H9 (cell line): ENCODE measurements around the gene FBLN1. TPM values are rescaled to one million over a fixed set of nuclear protein-coding genes. Genes with fewer than 3 reads are reported as not detected.

Experiments
- DNase-seq: peaks from one replicate; pipeline ENCODE4 v3.0.0-alpha.2; 2017
- H2AFZ ChIP-seq: one replicate; pipeline ENCODE4 v1.6.1; 2013; ENCODE audit warnings: mild to moderate bottlenecking, low read length, control low read depth, moderate library complexity
- H2AK5ac ChIP-seq: 2 replicates; pipeline ENCODE4 v1.6.1; 2013; ENCODE audit warnings: low read length, control low read depth, mixed read lengths; ENCODE audit not compliant: insufficient read length
- H2BK120ac ChIP-seq: one replicate; pipeline ENCODE4 v1.6.1; 2013; ENCODE audit warnings: low read depth, mild to moderate bottlenecking, low read length, control low read depth, inconsistent platforms; ENCODE audit not compliant: poor library complexity, severe bottlenecking
- H2BK12ac ChIP-seq: 2 replicates; pipeline ENCODE4 v1.6.1; 2013; ENCODE audit warnings: low read length, control low read depth, mixed read lengths, low read depth; ENCODE audit not compliant: insufficient read length
- H2BK15ac ChIP-seq: 2 replicates; pipeline ENCODE4 v1.6.1; 2013; ENCODE audit warnings: low read depth, low read length, control low read depth
- H2BK20ac ChIP-seq: one replicate; pipeline ENCODE4 v1.6.1; 2013; ENCODE audit warnings: low read depth, mild to moderate bottlenecking, low read length, control low read depth, inconsistent platforms; ENCODE audit not compliant: poor library complexity, severe bottlenecking
- H2BK5ac ChIP-seq: 2 replicates; pipeline ENCODE4 v1.6.1; 2013; ENCODE audit warnings: low read length, control low read depth, mixed read lengths; ENCODE audit not compliant: insufficient read length
- H3K14ac ChIP-seq: 2 replicates; pipeline ENCODE4 v1.6.1; 2013; ENCODE audit warnings: low read length, control low read depth; ENCODE audit not compliant: insufficient read depth
- H3K18ac ChIP-seq: 2 replicates; pipeline ENCODE4 v1.6.1; 2013; ENCODE audit warnings: low read depth, mild to moderate bottlenecking, mixed read lengths, low read length, control low read depth; ENCODE audit not compliant: insufficient read length
- H3K23ac ChIP-seq: 2 replicates; pipeline ENCODE4 v1.6.1; 2013; ENCODE audit warnings: low read length, control low read depth, mixed read lengths, low read depth; ENCODE audit not compliant: insufficient read length
- H3K23me2 ChIP-seq: 2 replicates; pipeline ENCODE4 v1.6.1; 2013; ENCODE audit warnings: low read depth, mild to moderate bottlenecking, mixed read lengths, low read length, control low read depth; ENCODE audit not compliant: insufficient read length, poor library complexity, severe bottlenecking
- H3K27ac ChIP-seq: 2 replicates; pipeline ENCODE4 v1.5.1; 2013; ENCODE audit warnings: low read length, control low read depth, mixed read lengths, low read depth; ENCODE audit not compliant: insufficient read length
- H3K27me3 ChIP-seq: 2 replicates; pipeline ENCODE4 v1.6.1; 2013; ENCODE audit warnings: low read length, control low read depth, inconsistent platforms; ENCODE audit not compliant: insufficient read depth
- H3K4ac ChIP-seq: 2 replicates; pipeline ENCODE4 v1.6.1; 2013; ENCODE audit warnings: low read depth, mild to moderate bottlenecking, control low read depth, inconsistent platforms, low read length, moderate library complexity
- H3K4me1 ChIP-seq: 2 replicates; pipeline ENCODE4 v1.6.1; 2013; ENCODE audit warnings: low read length, control low read depth, inconsistent platforms; ENCODE audit not compliant: insufficient read depth
- H3K4me2 ChIP-seq: 2 replicates; pipeline ENCODE4 v1.6.1; 2013; ENCODE audit warnings: low read length, control low read depth, mixed read lengths; ENCODE audit not compliant: insufficient read length, insufficient read depth
- H3K56ac ChIP-seq: 2 replicates; pipeline ENCODE4 v1.6.1; 2013; ENCODE audit warnings: low read depth, mild to moderate bottlenecking, mixed read lengths, low read length, control low read depth; ENCODE audit not compliant: insufficient read length
- H3K79me1 ChIP-seq: 2 replicates; pipeline ENCODE4 v1.6.1; 2013; ENCODE audit warnings: low read depth, mild to moderate bottlenecking, moderate library complexity, low read length, control low read depth, inconsistent platforms; ENCODE audit not compliant: insufficient read depth, poor library complexity, severe bottlenecking
- H3K79me2 ChIP-seq: 2 replicates; pipeline ENCODE4 v1.6.1; 2013; ENCODE audit warnings: low read length, control low read depth, inconsistent platforms; ENCODE audit not compliant: insufficient read depth
- H3K9ac ChIP-seq: 2 replicates; pipeline ENCODE4 v1.6.1; 2013; ENCODE audit warnings: low read length, control low read depth, mixed read lengths; ENCODE audit not compliant: insufficient read length; ENCODE audit errors: extremely low read depth
- H3K9me3 ChIP-seq: one replicate; pipeline ENCODE4 v1.6.1; 2013; ENCODE audit warnings: low read depth, low read length, inconsistent platforms; ENCODE audit not compliant: control insufficient read depth
- H3T11ph ChIP-seq: one replicate; pipeline ENCODE4 v1.6.1; 2013; ENCODE audit warnings: mild to moderate bottlenecking, low read length, control low read depth, inconsistent platforms
- H4K20me1 ChIP-seq: one replicate; pipeline ENCODE4 v1.6.1; 2013; ENCODE audit not compliant: control insufficient read depth, insufficient read length, insufficient read depth
- H4K5ac ChIP-seq: 2 replicates; pipeline ENCODE4 v1.6.1; 2013; ENCODE audit warnings: low read depth, mild to moderate bottlenecking, mixed read lengths, low read length, control low read depth; ENCODE audit not compliant: insufficient read length
- H4K8ac ChIP-seq: replicated peaks from 2 replicates; pipeline ENCODE4 v1.6.1; 2013; ENCODE audit warnings: low read length, control low read depth, mixed read lengths, low read depth; ENCODE audit not compliant: insufficient read length
- H4K91ac ChIP-seq: 2 replicates; pipeline ENCODE4 v1.6.1; 2013; ENCODE audit warnings: low read depth, mild to moderate bottlenecking, moderate library complexity, mixed read lengths, low read length, control low read depth; ENCODE audit not compliant: insufficient read length
- H3K27ac Mint-ChIP-seq, 3 experiments: 2 replicates in 2 of 3; 3 replicates in 1 of 3; pipeline ENCODE4 v1.8.0; 2020 to 2021; ENCODE audit warnings: mixed read lengths in 3 of 3, mild to moderate bottlenecking in 1 of 3, moderate library complexity in 1 of 3
- H3K27me3 Mint-ChIP-seq: 2 replicates; pipeline ENCODE4 v1.8.0; 2021; ENCODE audit warnings: low read depth, mild to moderate bottlenecking, moderate library complexity, mixed read lengths
- H3K36me3 Mint-ChIP-seq, 3 experiments: 2 replicates in 2 of 3; 3 replicates in 1 of 3; pipeline ENCODE4 v1.8.0; 2020 to 2021; ENCODE audit warnings: low read depth in 3 of 3, mixed read lengths in 3 of 3; ENCODE audit not compliant: insufficient read depth in 1 of 3
- H3K4me1 Mint-ChIP-seq, 2 experiments: 2 replicates each; pipeline ENCODE4 v1.8.0; 2020; ENCODE audit warnings: mixed read lengths in 2 of 2
- H3K4me3 Mint-ChIP-seq, 2 experiments: 2 replicates in 1 of 2; 3 replicates in 1 of 2; pipeline ENCODE4 v1.8.0; 2020 to 2021; ENCODE audit warnings: mild to moderate bottlenecking in 2 of 2, mixed read lengths in 2 of 2, moderate library complexity in 1 of 2
- H3K9me3 Mint-ChIP-seq, 2 experiments: 2 replicates in 1 of 2; 3 replicates in 1 of 2; pipeline ENCODE4 v1.8.0; 2020; ENCODE audit warnings: mild to moderate bottlenecking in 2 of 2, mixed read lengths in 2 of 2, moderate library complexity in 1 of 2
- CTCF ChIP-seq: fragments of 200-600 bp; sonication (generic); conservative IDR thresholded peaks from 3 replicates; pipeline ENCODE4 v1.8.0; 2021; ENCODE audit warnings: antibody characterized with exemption, mild to moderate bottlenecking
- WGBS: extraction: QIAGEN DNeasy Blood & Tissue Kit; methylation state at CpG from one replicate; pipeline ENCODE4 v1.1.7; 2013; ENCODE audit warnings: missing lambda C conversion rate, low lambda C conversion rate, mixed read lengths; ENCODE audit not compliant: insufficient read length; ENCODE audit errors: extremely low coverage; 5-methylcytosine and 5-hydroxymethylcytosine counted together
- total RNA-seq: library from RNA; stranded (reverse); gene quantifications from 2 replicates; pipeline ENCODE4 v1.2.1, GENCODE V29; 2021

The FBLN1 gene
- total RNA-seq, 1 experiment from 2014 or later: 140 TPM

GRCh38 chr22:45577746-45578523 is 75.3 kb downstream of the FBLN1 start:
- no peaks in the 10 kb centered on the region for H3K4me1 Mint-ChIP-seq
- H3K4me1 ChIP-seq: no peaks in the 10 kb centered on the region
- no peak overlapping the region; a peak in 1 of 7 replicates for H3K27ac Mint-ChIP-seq
- H3K4ac ChIP-seq: no peak overlapping the region
- H2AFZ ChIP-seq: no peak overlapping the region
- H2AK5ac ChIP-seq: no peak overlapping the region
- no peak overlapping the region for H3K4me2 ChIP-seq
- H3K36me3 Mint-ChIP-seq: no peaks in the 10 kb centered on the region; a peak in 2 of 7 replicates
- no peak overlapping the region for H4K5ac ChIP-seq
- H4K20me1 ChIP-seq: no peaks in the 10 kb centered on the region
- H3K56ac ChIP-seq: no peak overlapping the region
- H3K27ac ChIP-seq: no peak overlapping the region
- no peaks in the 10 kb centered on the region for H3K79me2 ChIP-seq
- WGBS: no CpG with 5 or more reads among the region's 27 CpGs
- H3K27me3 ChIP-seq: no peaks in the 10 kb centered on the region
- no peak overlapping the region for H3K23ac ChIP-seq
- no peaks in the 10 kb centered on the region for H3K27me3 Mint-ChIP-seq
- H3K14ac ChIP-seq: no peak overlapping the region
- H3K9ac ChIP-seq: no peak overlapping the region
- H3K79me1 ChIP-seq: no peaks in the 10 kb centered on the region
- no peak overlapping the region for H2BK12ac ChIP-seq
- H3T11ph ChIP-seq: no peak overlapping the region
- H3K23me2 ChIP-seq: no peaks in the 10 kb centered on the region
- no peak overlapping the region for H4K8ac ChIP-seq
- H3K9me3 Mint-ChIP-seq: no peaks in the 10 kb centered on the region
- TF ChIP-seq CTCF: peak; percentile 95
- no peak overlapping the region for H2BK120ac ChIP-seq
- H2BK15ac ChIP-seq: no peak overlapping the region
- H2BK5ac ChIP-seq: no peak overlapping the region
- H2BK20ac ChIP-seq: no peak overlapping the region
- H3K9me3 ChIP-seq: no peaks in the 10 kb centered on the region
- peak; percentile 82 for DNase-seq
- H3K4me3 Mint-ChIP-seq: no peak overlapping the region
- no peak overlapping the region for H4K91ac ChIP-seq
- no peak overlapping the region for H3K18ac ChIP-seq
